Mesendoderm (in vitro differentiated cells): ENCODE data around the gene LY6G6F.

ENCODE experiments used
- DNase-seq: peaks from one replicate; pipeline ENCODE4 v3.0.0; 2013
- H2AK5ac ChIP-seq: 2 replicates; pipeline ENCODE4 v1.6.1; 2013; ENCODE audit warnings: low read length, inconsistent platforms
- H2BK120ac ChIP-seq: 2 replicates; pipeline ENCODE4 v1.6.1; 2013; ENCODE audit warnings: low read depth, mild to moderate bottlenecking, low read length, moderate library complexity, mixed read lengths
- H2BK15ac ChIP-seq: replicated peaks from 2 replicates; pipeline ENCODE4 v1.6.1; 2013; ENCODE audit warnings: low read depth, mild to moderate bottlenecking, moderate library complexity
- H2BK5ac ChIP-seq: 2 replicates; pipeline ENCODE4 v1.6.1; 2013; ENCODE audit warnings: low read length, inconsistent platforms
- H3K18ac ChIP-seq: 2 replicates; pipeline ENCODE4 v1.6.1; 2013; ENCODE audit warnings: mild to moderate bottlenecking, low read length, mixed read lengths
- H3K23ac ChIP-seq: one replicate; pipeline ENCODE4 v1.6.1; 2013; ENCODE audit warnings: low read length
- H3K27ac ChIP-seq: 2 replicates; pipeline ENCODE4 v1.5.1; 2013; ENCODE audit warnings: low read depth, mild to moderate bottlenecking, inconsistent platforms, low read length, moderate library complexity
- H3K27me3 ChIP-seq: 2 replicates; pipeline ENCODE4 v1.6.1; 2013; ENCODE audit warnings: low read length, control low read depth, mild to moderate bottlenecking, inconsistent platforms; ENCODE audit not compliant: insufficient read depth, poor library complexity
- H3K36me3 ChIP-seq: 2 replicates; pipeline ENCODE4 v1.6.1; 2013; ENCODE audit warnings: low read length, inconsistent platforms; ENCODE audit not compliant: control insufficient read depth, insufficient read depth
- H3K4ac ChIP-seq: one replicate; pipeline ENCODE4 v1.6.1; 2013; ENCODE audit warnings: low read depth, mild to moderate bottlenecking, low read length, moderate library complexity
- H3K4me1 ChIP-seq: 2 replicates; pipeline ENCODE4 v1.6.1; 2013; ENCODE audit warnings: low read depth, low read length, inconsistent platforms; ENCODE audit not compliant: control insufficient read depth
- H3K4me2 ChIP-seq: 2 replicates; pipeline ENCODE4 v1.6.1; 2013; ENCODE audit warnings: low read length
- H3K4me3 ChIP-seq: 2 replicates; pipeline ENCODE4 v1.5.1; 2013; ENCODE audit warnings: mild to moderate bottlenecking, low read length
- H3K56ac ChIP-seq: one replicate; pipeline ENCODE4 v1.6.1; 2013; ENCODE audit warnings: low read length
- H3K79me1 ChIP-seq: 2 replicates; pipeline ENCODE4 v1.6.1; 2013; ENCODE audit warnings: low read length, inconsistent platforms
- H3K79me2 ChIP-seq: 2 replicates; pipeline ENCODE4 v1.6.1; 2013; ENCODE audit warnings: mild to moderate bottlenecking, low read length; ENCODE audit not compliant: control insufficient read depth, insufficient read depth
- H3K9ac ChIP-seq: 2 replicates; pipeline ENCODE4 v1.6.1; 2013; ENCODE audit warnings: low read length, inconsistent platforms
- H4K5ac ChIP-seq: one replicate; pipeline ENCODE4 v1.6.1; 2013; ENCODE audit warnings: low read length
- H4K8ac ChIP-seq: one replicate; pipeline ENCODE4 v1.6.1; 2013; ENCODE audit warnings: low read depth, mild to moderate bottlenecking, control low read depth, low read length, moderate library complexity
- WGBS: extraction: QIAGEN DNeasy Blood & Tissue Kit; methylation state at CpG from one replicate; pipeline ENCODE4 v1.1.7; 2013; ENCODE audit warnings: low lambda C conversion rate, missing lambda C conversion rate; ENCODE audit not compliant: insufficient coverage; ENCODE audit errors: extremely low coverage; 5-methylcytosine and 5-hydroxymethylcytosine counted together

The LY6G6F gene

DNA sequence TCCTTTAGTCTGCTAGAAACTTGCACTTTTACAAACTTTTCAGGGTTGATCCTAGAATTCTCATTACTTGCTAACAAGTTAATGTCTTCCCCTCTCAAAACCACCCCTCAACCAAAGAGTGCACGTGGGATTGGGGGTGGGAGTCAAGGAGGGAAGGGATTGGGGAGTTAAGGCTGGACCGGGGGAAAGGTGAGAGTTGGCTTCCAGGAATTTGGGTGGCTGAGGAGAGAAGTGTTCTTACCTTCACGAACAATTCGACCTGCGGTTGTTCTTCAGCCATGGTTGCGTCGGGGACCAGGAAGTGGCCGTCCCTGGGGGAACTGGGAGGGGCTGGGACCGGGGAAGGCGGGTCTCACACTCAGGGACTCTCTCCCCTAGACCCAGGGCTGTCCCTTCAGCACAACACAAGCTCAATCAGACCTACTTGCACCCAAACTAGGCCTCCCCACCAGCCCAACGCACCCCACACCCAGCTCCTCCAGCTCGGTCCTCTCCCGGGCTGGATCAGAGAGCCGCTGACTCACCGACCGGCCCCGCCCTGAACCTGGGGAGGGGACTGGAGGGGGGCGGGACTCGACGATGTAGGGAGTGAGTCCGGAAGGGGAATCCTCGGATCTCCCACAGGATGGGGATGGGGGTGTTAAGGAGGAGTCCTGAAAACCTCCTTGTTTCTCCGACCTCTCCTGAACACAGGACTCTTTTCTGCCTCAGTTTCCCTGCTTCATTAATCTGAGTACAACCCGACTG, 29.5 kb downstream of the LY6G6F start, which contains the start of gene CLIC1:
Gene CLIC1 (minus strand): TSS at position 510 of the 747 bp plus-strand sequence. CDS start 230 bp downstream, at position 280.
- H2BK120ac ChIP-seq: no peak within 1 kb of the TSS
- peak within 1 kb of the TSS; percentile 74 for H3K4ac ChIP-seq
- peak within 1 kb of the TSS; percentile 99 for H3K4me3 ChIP-seq
- H3K9ac ChIP-seq: peak within 1 kb of the TSS; percentile 100
- H3K79me1 ChIP-seq: peaks cover 11% of the 10 kb centered on the region
- no peak within 1 kb of the TSS for H4K8ac ChIP-seq
- H3K56ac ChIP-seq: peak within 1 kb of the TSS; percentile 99
- H2BK15ac ChIP-seq: no peak within 1 kb of the TSS
- DNase-seq: peak; percentile 94
- H3K4me2 ChIP-seq: peak within 1 kb of the TSS; percentile 93
- WGBS: no CpG with 5 or more reads among the region's 24 CpGs
- peak within 1 kb of the TSS; percentile 85 for H3K27ac ChIP-seq
- H3K4me1 ChIP-seq: peaks cover 25% of the 10 kb centered on the region
- H3K23ac ChIP-seq: no peak within 1 kb of the TSS
- peaks cover 28% of the 10 kb centered on the region for H3K79me2 ChIP-seq
- peak within 1 kb of the TSS; percentile 83 for H2BK5ac ChIP-seq
- peak within 1 kb of the TSS; percentile 54 for H3K18ac ChIP-seq
- no peaks in the 10 kb centered on the region for H3K27me3 ChIP-seq
- H3K36me3 ChIP-seq: peaks cover 16% of the 10 kb centered on the region
- H4K5ac ChIP-seq: no peak within 1 kb of the TSS
- H2AK5ac ChIP-seq: peak within 1 kb of the TSS; percentile 88

DNA sequence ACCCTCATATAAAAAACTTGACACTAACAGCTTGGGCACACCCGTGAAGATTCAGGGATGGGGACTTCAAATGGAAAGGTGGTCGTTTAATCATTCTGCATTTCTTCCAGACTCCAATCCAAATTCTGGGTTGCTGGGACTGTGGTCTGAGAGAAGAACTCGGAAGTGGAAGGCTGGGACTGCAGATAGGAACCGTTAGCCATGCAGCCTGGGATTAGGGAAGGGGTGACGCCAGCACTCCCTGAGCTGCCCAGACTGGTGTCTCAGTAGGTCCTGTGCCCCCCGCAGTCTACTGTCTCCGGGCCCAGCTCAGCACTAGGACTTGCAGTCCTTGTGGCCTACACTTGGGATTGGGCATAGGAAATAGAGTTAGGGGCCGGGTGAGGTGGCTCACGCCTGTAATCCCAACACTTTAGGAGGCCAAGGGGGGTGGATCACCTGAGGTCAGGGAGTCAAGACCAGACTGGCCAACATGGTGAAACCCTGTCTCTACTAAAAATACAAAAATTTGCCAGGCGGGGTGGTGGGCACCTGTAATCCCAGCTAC, 30.2 kb downstream of the LY6G6F start:
- H4K8ac ChIP-seq: no peak overlapping the region
- peaks cover 13% of the 10 kb centered on the region for H3K36me3 ChIP-seq
- peak overlapping the region; percentile 40 for H3K4ac ChIP-seq
- no peak overlapping the region for H2BK120ac ChIP-seq
- peak overlapping the region; percentile 3 for H2BK5ac ChIP-seq
- H3K79me1 ChIP-seq: peaks cover 11% of the 10 kb centered on the region
- DNase-seq: no peak
- peak overlapping the region; percentile 55 for H3K27ac ChIP-seq
- no peak overlapping the region for H2AK5ac ChIP-seq
- H3K9ac ChIP-seq: peak overlapping the region; percentile 100
- no CpG with 5 or more reads among the region's 10 CpGs for WGBS
- H4K5ac ChIP-seq: no peak overlapping the region
- no peak overlapping the region for H3K4me3 ChIP-seq
- peak overlapping the region; percentile 84 for H3K56ac ChIP-seq
- H3K4me2 ChIP-seq: peak overlapping the region; percentile 1
- peak overlapping the region; percentile 54 for H3K18ac ChIP-seq
- H3K4me1 ChIP-seq: peaks cover 25% of the 10 kb centered on the region
- no peak overlapping the region for H2BK15ac ChIP-seq
- no peak overlapping the region for H3K23ac ChIP-seq
- peaks cover 28% of the 10 kb centered on the region for H3K79me2 ChIP-seq
- H3K27me3 ChIP-seq: no peaks in the 10 kb centered on the region

- no peaks in the 10 kb centered on the region for H3K27me3 ChIP-seq
- no peak overlapping the region for H3K4ac ChIP-seq
These were observed 30.8 kb downstream of the LY6G6F start for GRCh38 chr6:31737315-31737990.

DNA sequence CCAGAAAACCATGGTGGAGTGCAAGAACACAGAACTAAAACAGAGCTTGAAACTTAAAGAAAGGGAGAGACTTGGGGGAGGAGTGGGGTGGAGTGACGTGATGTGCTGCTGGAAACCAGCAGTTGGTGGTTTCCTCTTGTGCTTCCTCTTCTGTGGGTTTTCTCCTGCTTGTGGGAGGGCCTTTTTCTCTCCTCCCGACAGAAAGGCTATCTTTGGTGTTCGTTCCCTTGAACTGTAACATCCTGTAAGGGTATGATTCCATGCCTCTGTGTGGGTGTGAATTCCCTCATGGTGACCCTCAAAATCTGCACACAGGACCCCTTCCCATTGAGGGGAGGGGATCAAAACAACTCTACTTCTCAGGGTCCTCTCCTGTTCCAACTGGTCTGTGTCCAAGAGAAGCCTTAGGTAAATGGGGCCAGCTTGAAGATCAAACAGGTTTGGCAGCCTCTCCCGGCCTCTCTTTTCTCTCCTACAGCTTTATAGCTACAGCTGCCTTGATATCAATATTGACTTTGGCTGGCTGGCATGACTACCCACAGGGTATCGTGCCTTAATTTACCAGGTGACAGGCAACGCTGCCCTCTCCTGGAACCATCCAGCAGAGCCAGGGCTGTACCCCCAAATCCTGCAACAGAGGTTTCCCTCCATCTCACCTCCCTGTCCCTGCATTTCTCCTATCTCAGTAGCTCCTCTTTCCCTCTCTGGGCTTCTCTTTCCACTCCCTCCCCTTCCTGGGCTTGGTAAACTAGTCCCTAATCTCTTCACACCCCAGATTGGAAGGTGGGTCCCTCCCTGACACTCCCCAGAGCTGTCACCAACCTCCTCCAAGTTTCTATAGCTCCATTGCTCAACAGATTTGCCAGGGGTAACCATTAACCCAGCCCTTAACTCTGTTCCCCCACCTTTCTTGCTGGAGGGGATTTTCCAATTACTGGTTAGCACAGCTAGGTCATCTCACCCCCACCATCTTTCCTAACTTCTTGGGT, 31.6 kb downstream of the LY6G6F start:
- Histone ChIP-seq H3K79me1 (peaks cover 11% of the 10 kb centered on the region), H3K27me3 (no peaks in the 10 kb centered on the region), H2BK15ac (peak overlapping the region; percentile 67), H2BK120ac (peak overlapping the region; percentile 7), H3K56ac (peak overlapping the region; percentile 86), H3K4ac (peak overlapping the region; percentile 73), H3K4me2 (no peak overlapping the region), H3K79me2 (peaks cover 28% of the 10 kb centered on the region), H3K36me3 (peaks cover 7% of the 10 kb centered on the region), H3K4me3 (no peak overlapping the region), H4K5ac (no peak overlapping the region), H2BK5ac (peak overlapping the region; percentile 46), H3K9ac (peak overlapping the region; percentile 34), H3K23ac (no peak overlapping the region), H3K4me1 (peaks cover 25% of the 10 kb centered on the region), H2AK5ac (peak overlapping the region; percentile 71), H3K18ac (peak overlapping the region; percentile 53), H4K8ac (no peak overlapping the region), H3K27ac (peak overlapping the region; percentile 42)
- peak; percentile 80 for DNase-seq
- no CpG with 5 or more reads among the region's 6 CpGs for WGBS

More at GRCh38 chr6:31737315-31737990, 30.8 kb downstream of the LY6G6F start:
- no peak overlapping the region for H4K8ac ChIP-seq
- peak overlapping the region; percentile 86 for H3K56ac ChIP-seq
- H2AK5ac ChIP-seq: no peak overlapping the region
- peaks cover 11% of the 10 kb centered on the region for H3K79me1 ChIP-seq
- H3K23ac ChIP-seq: no peak overlapping the region
- peaks cover 28% of the 10 kb centered on the region for H3K79me2 ChIP-seq
- H2BK5ac ChIP-seq: no peak overlapping the region
- peaks cover 9% of the 10 kb centered on the region for H3K36me3 ChIP-seq
- no CpG with 5 or more reads among the region's 7 CpGs for WGBS
- H4K5ac ChIP-seq: no peak overlapping the region
- peak overlapping the region; percentile 53 for H3K18ac ChIP-seq
- H3K4me1 ChIP-seq: peaks cover 25% of the 10 kb centered on the region
- no peak overlapping the region for H3K4me2 ChIP-seq
- H3K9ac ChIP-seq: peak overlapping the region; percentile 33
- peak; percentile 68 for DNase-seq
- H3K27ac ChIP-seq: peak overlapping the region; percentile 42
- H2BK15ac ChIP-seq: no peak overlapping the region
- no peak overlapping the region for H3K4me3 ChIP-seq
- H2BK120ac ChIP-seq: no peak overlapping the region
